OCI-LY3 (cell line): Measurements from ENCODE around the gene KRT74.

ENCODE experiments used
- H2AFZ ChIP-seq: fragments of 200-600, 300-600 bp; shearing (Covaris generic); 2 replicates; pipeline ENCODE4 v1.6.0; 2014; ENCODE audit warnings: antibody characterized with exemption, low read depth, low read length
- H3K27ac ChIP-seq: fragments of 200-600, 300-600 bp; sonication (generic); 2 replicates; pipeline ENCODE4 v1.5.1; 2014; ENCODE audit warnings: mild to moderate bottlenecking, low read length, moderate library complexity, mixed read lengths
- H3K27me3 ChIP-seq: fragments of 200-600, 300-600 bp; sonication (generic); 2 replicates; pipeline ENCODE4 v1.6.1; 2014; ENCODE audit warnings: low read depth, low read length, mixed read lengths
- H3K36me3 ChIP-seq: fragments of 200-600, 300-600 bp; sonication (generic); replicated peaks from 2 replicates; pipeline ENCODE3; 2014; ENCODE audit warnings: low read depth, low read length, mixed read lengths
- H3K4me1 ChIP-seq: fragments of 300-600, 200-600 bp; sonication (generic); 2 replicates; pipeline ENCODE4 v1.6.1; 2014; ENCODE audit warnings: low read length, mixed read lengths
- H3K4me2 ChIP-seq: fragments of 200-600, 300-600 bp; sonication (generic); 2 replicates; pipeline ENCODE4 v1.6.1; 2014; ENCODE audit warnings: low read length, mixed read lengths
- H3K4me3 ChIP-seq: fragments of 300-600, 200-600 bp; sonication (generic); 2 replicates; pipeline ENCODE4 v1.5.1; 2014; ENCODE audit warnings: antibody characterized with exemption, mild to moderate bottlenecking, low read length, moderate library complexity
- H3K79me2 ChIP-seq: fragments of 300-600, 200-600 bp; shearing (Covaris generic); 2 replicates; pipeline ENCODE4 v1.6.1; 2014; ENCODE audit warnings: mild to moderate bottlenecking, low read length, mixed read lengths
- H3K9ac ChIP-seq: fragments of 300-600, 200-600 bp; shearing (Covaris generic); 2 replicates; pipeline ENCODE4 v1.6.0; 2014; ENCODE audit warnings: mild to moderate bottlenecking, low read length, moderate library complexity
- H3K9me3 ChIP-seq: fragments of 200-600, 300-600 bp; shearing (Covaris generic); 2 replicates; pipeline ENCODE4 v1.6.1; 2014; ENCODE audit warnings: low read length, mixed read lengths; ENCODE audit not compliant: insufficient read depth
- H4K20me1 ChIP-seq: fragments of 200-600, 300-600 bp; sonication (generic); 2 replicates; pipeline ENCODE4 v1.6.1; 2016; ENCODE audit warnings: low read length, mixed read lengths; ENCODE audit not compliant: insufficient read depth
- CTCF ChIP-seq: fragments of 200-600, 300-600 bp; sonication (generic); IDR thresholded peaks from 2 replicates; pipeline ENCODE4 v1.5.1; 2014; ENCODE audit warnings: antibody characterized with exemption, low read length, low read depth
- EZH2phosphoT487 ChIP-seq: fragments of 200-600 bp; shearing (Covaris generic); IDR thresholded peaks from 2 replicates; pipeline ENCODE4 v1.6.1; 2018; ENCODE audit warnings: antibody characterized with exemption, mixed run types, low read depth

The KRT74 gene

GRCh38 chr12:52573743-52574142, at the start of gene KRT74:
Gene KRT74, minus strand, starts transcription at chr12:52573843. Its CDS starts 66 bp downstream, at chr12:52573777.
- peaks cover 19% of the 10 kb centered on the region for H3K27me3 ChIP-seq
- H3K79me2 ChIP-seq, result no peaks in the 10 kb centered on the region
- no peak within 1 kb of the TSS for H2AFZ ChIP-seq
- no peak within 1 kb of the TSS for H3K9ac ChIP-seq
- no peaks in the 10 kb centered on the region for H3K9me3 ChIP-seq
- no peaks in the 10 kb centered on the region for H4K20me1 ChIP-seq
- H3K27ac ChIP-seq, result no peak within 1 kb of the TSS
- TF ChIP-seq CTCF (no peak), EZH2phosphoT487 (no peak)
- no peak within 1 kb of the TSS for H3K4me2 ChIP-seq
- H3K36me3 ChIP-seq, result no peaks in the 10 kb centered on the region
- no peak within 1 kb of the TSS for H3K4me3 ChIP-seq
- peaks cover 13% of the 10 kb centered on the region for H3K4me1 ChIP-seq

GRCh38 chr12:52622349-52622748, 48.7 kb upstream of the KRT74 start:
- no peak overlapping the region for H3K9ac ChIP-seq
- H3K9me3 ChIP-seq, result no peaks in the 10 kb centered on the region
- TF ChIP-seq EZH2phosphoT487 (no peak), CTCF (no peak)
- no peaks in the 10 kb centered on the region for H3K79me2 ChIP-seq
- H3K4me1 ChIP-seq, result peaks cover 6% of the 10 kb centered on the region
- H3K27me3 ChIP-seq, result peaks cover 40% of the 10 kb centered on the region
- no peaks in the 10 kb centered on the region for H3K36me3 ChIP-seq
- H2AFZ ChIP-seq, result no peak overlapping the region
- no peak overlapping the region for H3K27ac ChIP-seq
- H4K20me1 ChIP-seq, result no peaks in the 10 kb centered on the region
- H3K4me3 ChIP-seq, result no peak overlapping the region
- H3K4me2 ChIP-seq, result no peak overlapping the region

GRCh38 chr12:52618866-52619265, 45.2 kb upstream of the KRT74 start:
- Histone ChIP-seq H3K27ac (no peak overlapping the region), H3K4me3 (no peak overlapping the region), H2AFZ (no peak overlapping the region)

GRCh38 chr12:52618216-52618615, 44.6 kb upstream of the KRT74 start, which contains the start of gene KRT73:
Gene KRT73, minus strand, starts transcription at chr12:52618559. Its CDS starts 35 bp downstream, at chr12:52618524.
- Histone ChIP-seq H3K9ac (no peak within 1 kb of the TSS), H3K4me1 (peaks cover 6% of the 10 kb centered on the region), H3K27ac (no peak within 1 kb of the TSS), H3K4me2 (no peak within 1 kb of the TSS), H3K9me3 (no peaks in the 10 kb centered on the region), H3K27me3 (peaks cover 20% of the 10 kb centered on the region), H4K20me1 (no peaks in the 10 kb centered on the region), H2AFZ (no peak within 1 kb of the TSS), H3K36me3 (no peaks in the 10 kb centered on the region), H3K4me3 (no peak within 1 kb of the TSS), H3K79me2 (no peaks in the 10 kb centered on the region)
- TF ChIP-seq CTCF, result no peak
- TF ChIP-seq EZH2phosphoT487, result no peak

More at GRCh38 chr12:52618866-52619265, 45.2 kb upstream of the KRT74 start:
- no peaks in the 10 kb centered on the region for H4K20me1 ChIP-seq
- H3K4me1 ChIP-seq, result peaks cover 6% of the 10 kb centered on the region
- H3K79me2 ChIP-seq, result no peaks in the 10 kb centered on the region
- no peaks in the 10 kb centered on the region for H3K36me3 ChIP-seq
- H3K9me3 ChIP-seq, result no peaks in the 10 kb centered on the region
- TF ChIP-seq EZH2phosphoT487, result no peak
- no peak for TF ChIP-seq CTCF
- H3K27me3 ChIP-seq, result peaks cover 21% of the 10 kb centered on the region
- H3K4me2 ChIP-seq, result no peak overlapping the region
- H3K9ac ChIP-seq, result no peak overlapping the region
